ENCODE data around the gene NUP210L. TPM values are rescaled to one million over a fixed set of nuclear protein-coding genes. Genes with fewer than 3 reads are reported as not detected.
"Not testable (repeated sequence)": the region's sequence is repeated elsewhere in the genome, so short reads cannot be mapped to it uniquely, and the experiment has no call there.

The NUP210L gene
- total RNA-seq, 1 donor from 2014 or later, result 0.13 TPM

DNA sequence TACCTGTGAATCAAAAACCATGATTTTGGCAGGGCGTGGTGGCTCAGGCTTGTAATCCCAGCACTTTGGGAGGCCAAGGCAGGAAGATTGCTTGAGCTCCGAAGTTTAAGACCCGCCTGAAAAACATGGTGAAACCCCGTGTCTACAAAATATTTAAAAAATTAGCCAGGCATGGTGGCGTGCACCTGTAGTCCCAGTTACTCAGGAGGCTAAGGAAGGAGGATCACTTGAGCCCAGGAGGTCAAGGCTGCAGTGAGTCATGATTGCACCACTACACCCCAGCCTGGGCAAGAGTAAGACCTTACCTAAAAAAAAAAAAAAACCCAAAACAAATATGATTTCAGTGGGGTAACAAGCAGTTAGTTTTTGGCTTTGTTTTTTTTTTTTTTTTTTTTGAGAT lies 54.7 kb downstream of the NUP210L start:
- DNase-seq (ENCODE audit: low read depth), result not testable (repeated sequence)

DNA sequence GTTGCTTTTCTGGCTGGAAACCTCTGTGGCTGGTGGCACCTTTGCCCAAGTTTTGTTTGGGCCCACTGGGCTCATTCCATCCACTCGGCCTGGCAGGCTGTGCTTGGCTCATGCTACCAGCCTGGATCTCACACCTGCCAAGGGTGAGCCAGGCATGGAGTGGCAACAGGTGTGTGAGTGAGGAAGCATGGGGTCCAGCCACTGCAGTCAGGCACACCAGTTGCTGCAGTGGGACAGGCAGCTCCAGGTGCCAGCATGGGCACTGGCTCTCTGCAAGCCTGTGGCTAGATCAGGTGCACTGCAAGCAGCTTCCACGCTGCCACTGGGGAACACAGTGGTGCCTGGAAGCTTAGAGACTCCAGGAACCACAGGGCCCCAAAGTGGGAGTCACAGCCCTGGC lies 57.0 kb downstream of the NUP210L start:
- DNase-seq (ENCODE audit: low read depth), result peak; percentile 53

GRCh38 chr1:154095456-154096060 lies 59.3 kb downstream of the NUP210L start:
- DNase-seq (ENCODE audit: low read depth), result no peak

- DNase-seq (ENCODE audit: low read depth), result no peak
These were observed 60.5 kb downstream of the NUP210L start for GRCh38 chr1:154094411-154094810.

GRCh38 chr1:154093699-154094098 lies 61.2 kb downstream of the NUP210L start:
- DNase-seq (ENCODE audit: low read depth), result no peak

GRCh38 chr1:154091706-154092105 lies 63.2 kb downstream of the NUP210L start:
- no peak for DNase-seq (ENCODE audit: low read depth)

GRCh38 chr1:154087574-154087973 lies 67.3 kb downstream of the NUP210L start:
- DNase-seq (ENCODE audit: low read depth), result no peak

GRCh38 chr1:154083057-154083456 lies 71.8 kb downstream of the NUP210L start:
- not testable (repeated sequence) for DNase-seq (ENCODE audit: low read depth)

- no peak for DNase-seq (ENCODE audit: low read depth)
These were observed 73.3 kb downstream of the NUP210L start for GRCh38 chr1:154081386-154082126.

DNA sequence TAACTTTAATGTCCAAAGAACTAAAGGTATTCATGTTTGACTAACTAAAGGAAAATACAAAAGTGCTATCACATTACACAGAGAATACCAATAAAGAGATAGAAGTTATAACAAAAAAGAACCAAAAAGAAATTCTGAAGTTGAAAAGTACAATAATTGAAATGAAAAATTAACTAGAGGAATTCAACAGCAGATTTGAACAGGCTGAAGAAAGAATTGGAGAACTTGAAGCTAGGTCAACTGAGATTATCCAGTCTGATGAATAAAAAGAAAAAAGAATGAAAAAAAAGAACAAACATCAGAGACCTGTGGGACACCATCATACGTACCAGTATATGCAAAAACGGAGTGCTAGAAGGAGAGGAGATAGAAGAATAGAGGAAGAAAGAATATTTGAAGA lies 78.5 kb downstream of the NUP210L start:
- no peak for DNase-seq (ENCODE audit: low read depth)

GRCh38 chr1:154075746-154076145 lies 79.1 kb downstream of the NUP210L start:
- no peak for DNase-seq (ENCODE audit: low read depth)

DNA sequence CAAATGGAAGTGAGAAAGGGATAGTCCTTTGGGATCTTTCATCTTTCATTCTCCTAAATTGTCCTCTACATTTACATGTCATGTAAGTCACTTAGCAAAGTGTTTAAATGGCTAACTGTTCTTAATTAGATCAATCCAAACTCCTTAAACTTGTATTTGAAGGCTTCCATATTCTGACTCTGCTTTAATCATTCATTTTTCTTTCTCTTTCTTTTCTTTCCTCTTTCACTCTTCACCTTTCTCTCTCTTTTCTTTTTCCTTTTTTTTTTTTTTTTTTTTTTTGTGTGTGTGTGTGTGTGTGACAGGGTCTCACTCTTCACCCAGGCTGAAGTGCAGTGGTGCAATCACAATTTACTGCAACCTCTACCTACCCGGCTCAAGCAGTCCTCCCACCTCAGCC lies 92.6 kb downstream of the NUP210L start:
- no peak for DNase-seq (ENCODE audit: low read depth)

GRCh38 chr1:154047436-154047835 lies 107.4 kb downstream of the NUP210L start:
- not testable (repeated sequence) for DNase-seq (ENCODE audit: low read depth)

DNA sequence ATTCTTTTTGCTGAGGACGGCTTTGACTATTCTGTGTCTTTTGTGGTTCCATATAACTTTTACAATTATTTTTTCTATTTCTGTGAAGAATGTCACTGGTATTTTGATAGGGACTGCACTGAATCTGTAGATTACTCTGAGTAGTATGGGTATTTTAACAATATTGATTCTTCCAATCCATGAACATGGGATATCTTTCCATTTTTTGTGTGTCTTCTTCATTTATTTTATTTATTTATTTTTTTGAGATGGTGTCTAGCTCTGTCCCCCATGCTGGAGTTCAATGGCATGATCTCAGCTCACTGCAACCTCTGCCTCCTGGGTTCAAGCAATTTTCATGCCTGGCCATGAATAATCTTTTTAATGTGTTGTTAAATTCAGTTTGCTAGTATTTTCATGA lies 121.2 kb downstream of the NUP210L start:
- not testable (repeated sequence) for DNase-seq (ENCODE audit: low read depth)

GRCh38 chr1:154019940-154020339 lies 134.9 kb downstream of the NUP210L start:
- DNase-seq (ENCODE audit: low read depth), result no peak

GRCh38 chr1:154019269-154019668 lies 135.6 kb downstream of the NUP210L start:
- DNase-seq (ENCODE audit: low read depth), result no peak

DNA sequence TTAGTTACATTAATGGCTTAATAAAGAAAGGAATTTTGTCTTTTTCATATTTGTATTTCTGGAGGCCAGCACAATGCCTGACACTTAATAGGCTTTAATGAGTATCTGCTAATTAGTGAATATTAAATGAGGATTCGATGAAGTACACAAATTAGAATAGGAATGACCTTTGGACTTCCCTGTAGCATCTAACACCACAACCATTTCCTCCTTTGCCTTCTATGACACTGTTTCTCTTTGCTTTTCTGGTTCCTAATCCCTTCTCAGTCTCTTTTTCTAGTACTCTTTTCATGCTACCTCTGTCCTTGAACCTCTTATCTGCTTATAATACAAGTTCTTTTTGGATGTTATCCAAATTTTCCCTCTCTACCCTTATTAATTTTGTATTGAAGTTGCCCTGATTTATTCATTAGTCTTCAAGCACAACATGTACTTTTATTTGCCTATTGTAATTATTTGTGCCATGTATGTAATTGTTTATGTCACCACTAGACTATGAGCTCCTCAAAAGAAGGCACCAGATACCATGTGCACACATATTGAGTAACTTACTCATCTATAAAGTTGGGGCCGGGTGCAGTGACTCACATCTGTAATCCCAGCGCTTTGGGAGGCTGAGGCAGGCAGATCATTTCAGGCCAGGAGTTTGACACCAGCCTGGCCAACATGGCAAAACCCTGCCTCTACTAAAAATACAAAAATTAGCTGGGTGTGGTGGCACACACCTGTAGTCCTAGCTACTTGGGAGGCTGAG lies 140.5 kb downstream of the NUP210L start:
- DNase-seq (ENCODE audit: low read depth), result no peak

DNA sequence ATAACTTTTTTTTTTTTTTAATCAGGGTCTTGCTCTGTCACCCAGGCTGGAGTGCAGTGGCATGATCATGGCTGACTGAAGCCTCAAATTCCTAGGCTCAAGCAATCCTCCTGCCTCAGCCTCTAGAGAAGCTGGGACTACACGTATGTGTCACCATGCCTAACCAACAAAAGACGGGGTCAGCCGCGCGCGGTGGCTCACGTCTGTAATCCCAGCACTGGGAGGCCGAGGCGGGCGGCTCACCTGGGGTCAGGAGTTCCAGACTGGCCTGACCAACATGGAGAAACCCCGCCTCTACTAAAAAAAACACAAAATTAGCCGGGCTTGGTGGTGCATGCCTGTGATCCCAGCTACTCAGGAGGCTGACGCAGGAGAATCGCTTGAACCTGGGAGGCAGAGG lies 142.3 kb downstream of the NUP210L start:
- not testable (repeated sequence) for DNase-seq (ENCODE audit: low read depth)

DNA sequence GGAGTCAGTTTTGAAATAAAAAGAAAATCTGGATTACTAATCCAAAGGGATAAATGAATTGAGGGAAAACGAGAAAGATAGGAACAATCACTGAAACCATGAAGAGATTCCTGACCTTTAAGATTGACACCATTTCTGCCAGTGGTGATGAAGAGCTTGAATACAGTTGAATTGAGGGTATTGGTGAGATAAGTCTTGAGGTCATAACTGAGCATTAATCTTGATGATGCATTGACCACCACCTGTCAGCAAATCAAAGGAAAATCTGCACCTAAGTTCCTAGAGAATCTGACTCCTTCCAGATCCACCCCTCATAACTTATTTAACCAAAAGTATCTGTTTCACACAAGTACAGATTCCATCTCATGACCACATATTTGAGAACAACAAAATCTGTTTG lies 142.7 kb downstream of the NUP210L start:
- DNase-seq (ENCODE audit: low read depth), result no peak

- DNase-seq (ENCODE audit: low read depth), result no peak
These were observed 148.7 kb downstream of the NUP210L start for GRCh38 chr1:154006136-154006535.

- no peak for DNase-seq (ENCODE audit: low read depth)
These were observed 154.5 kb downstream of the NUP210L start for GRCh38 chr1:154000420-154000819.

DNA sequence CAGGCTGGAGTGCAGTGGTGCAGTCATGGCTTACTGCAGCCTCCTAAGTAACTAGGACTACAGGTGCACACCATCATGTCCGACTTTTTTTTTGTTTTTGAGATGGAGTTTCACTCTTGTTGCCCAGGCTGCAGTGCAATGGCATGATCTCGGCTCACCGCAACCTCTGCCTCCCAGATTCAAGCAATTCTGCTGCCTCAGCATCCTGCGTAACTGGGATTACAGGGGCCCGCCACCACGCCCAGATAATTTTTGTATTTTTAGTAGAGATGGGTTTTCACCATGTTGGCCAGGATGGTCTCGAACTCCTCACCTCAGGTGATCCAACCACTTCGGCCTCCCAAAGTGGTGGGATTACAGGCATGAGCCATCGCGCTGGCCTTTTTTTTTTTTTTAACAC lies 158.0 kb downstream of the NUP210L start:
- DNase-seq (ENCODE audit: low read depth), result not testable (repeated sequence)
